Colon (tissue), 2 donors: ENCODE results near the gene ENAH.
"Not testable (repeated sequence)": the region's sequence is repeated elsewhere in the genome, so short reads cannot be mapped to it uniquely, and the experiment has no call there.

Experiments used
- FAIRE-seq: peaks from 2 replicates; lab custom pipeline; 2012; peaks lifted over from hg19 to GRCh38; lab: Jason Lieb, UNC
- donor health status: control.
- donor health status: control.

Gene ENAH

GRCh38 chr1:225674381-225674780, 21.5 kb upstream of the ENAH start:
- FAIRE-seq = no peak

- no peak for FAIRE-seq
These were observed 18.1 kb upstream of the ENAH start for GRCh38 chr1:225670806-225671733.

DNA sequence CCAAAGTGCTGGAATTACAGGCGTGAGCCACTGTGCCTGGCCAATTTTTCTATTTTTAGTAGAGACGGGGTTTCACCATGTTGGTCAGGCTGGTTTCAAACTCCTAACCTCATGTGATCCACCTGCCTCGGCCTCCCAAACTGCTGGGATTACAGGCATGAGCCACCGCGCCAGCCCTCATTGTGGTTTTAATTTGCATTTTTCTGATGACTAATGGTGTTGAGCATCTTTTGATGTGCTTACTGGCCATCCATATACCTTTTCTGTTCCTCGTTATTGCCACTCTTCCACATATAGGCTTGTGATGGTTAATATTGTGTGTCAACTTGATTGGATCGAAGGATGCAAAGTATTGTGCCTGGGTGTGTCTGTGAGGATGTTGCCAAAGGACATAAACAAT, 17.4 kb upstream of the ENAH start:
- FAIRE-seq = no peak

GRCh38 chr1:225668222-225668621, 15.3 kb upstream of the ENAH start:
- FAIRE-seq = no peak

- FAIRE-seq = no peak
These were observed 14.4 kb upstream of the ENAH start for GRCh38 chr1:225667362-225667761.

GRCh38 chr1:225666495-225666894, 13.6 kb upstream of the ENAH start:
- no peak for FAIRE-seq

DNA sequence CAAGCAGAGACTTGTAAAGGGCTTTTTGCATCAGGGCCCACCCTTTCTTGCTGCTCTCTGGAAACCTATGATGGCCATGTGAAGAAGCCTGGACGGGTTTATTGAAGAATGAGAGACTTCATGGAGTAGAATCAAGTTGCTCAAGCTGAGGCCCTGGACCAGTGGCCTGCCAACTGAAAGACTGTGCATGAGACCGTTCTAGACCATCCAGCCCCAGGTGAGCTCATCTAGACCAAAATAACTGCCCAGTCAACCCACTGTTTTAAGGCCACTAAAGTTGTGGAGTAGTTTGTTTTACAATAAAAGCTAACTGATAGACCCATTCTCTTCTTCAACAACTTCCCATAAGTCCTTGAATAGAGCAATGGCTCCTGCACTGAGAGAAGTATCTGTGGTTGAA, 11.8 kb upstream of the ENAH start:
- no peak for FAIRE-seq

DNA sequence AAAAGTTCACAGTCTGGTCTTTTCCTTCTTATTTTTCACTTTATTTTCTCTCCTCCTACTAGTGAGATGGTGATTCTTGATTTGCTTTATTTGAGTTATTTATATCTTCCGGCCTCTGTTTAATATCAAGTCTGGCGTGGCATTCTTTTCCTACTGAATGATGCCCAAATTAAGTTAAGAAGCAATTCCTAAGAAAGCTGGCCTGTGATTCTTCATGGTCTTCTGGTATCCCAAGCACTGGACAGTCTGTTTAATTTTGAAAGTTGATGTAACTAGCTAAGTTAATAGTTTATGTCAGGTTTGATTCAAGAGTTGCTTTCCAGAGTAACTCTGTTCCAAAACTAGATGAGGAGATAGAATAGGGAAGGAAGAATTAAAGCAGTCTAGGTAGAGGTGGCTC, 9.2 kb upstream of the ENAH start:
- FAIRE-seq = no peak

DNA sequence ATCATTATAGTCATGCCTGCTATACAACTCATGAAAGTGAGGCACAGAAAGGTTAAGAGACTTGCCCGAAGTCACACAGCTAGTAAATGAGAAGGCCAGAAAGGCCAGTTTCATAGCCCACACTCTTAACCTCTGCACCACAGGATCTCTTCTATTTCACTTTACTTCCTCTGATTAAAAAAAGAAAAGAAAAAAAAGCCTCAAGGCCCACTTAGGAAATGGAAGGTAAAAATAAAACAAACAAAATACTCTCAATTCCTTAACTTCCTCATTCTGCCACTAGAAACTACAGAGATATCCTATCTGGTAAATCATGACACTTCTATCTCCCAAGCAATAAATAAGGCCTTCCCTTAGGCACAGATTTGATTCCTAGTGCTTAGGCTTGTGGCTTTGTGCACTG, 7.6 kb upstream of the ENAH start:
- no peak for FAIRE-seq

GRCh38 chr1:225658041-225658440, 5.1 kb upstream of the ENAH start:
- no peak for FAIRE-seq

DNA sequence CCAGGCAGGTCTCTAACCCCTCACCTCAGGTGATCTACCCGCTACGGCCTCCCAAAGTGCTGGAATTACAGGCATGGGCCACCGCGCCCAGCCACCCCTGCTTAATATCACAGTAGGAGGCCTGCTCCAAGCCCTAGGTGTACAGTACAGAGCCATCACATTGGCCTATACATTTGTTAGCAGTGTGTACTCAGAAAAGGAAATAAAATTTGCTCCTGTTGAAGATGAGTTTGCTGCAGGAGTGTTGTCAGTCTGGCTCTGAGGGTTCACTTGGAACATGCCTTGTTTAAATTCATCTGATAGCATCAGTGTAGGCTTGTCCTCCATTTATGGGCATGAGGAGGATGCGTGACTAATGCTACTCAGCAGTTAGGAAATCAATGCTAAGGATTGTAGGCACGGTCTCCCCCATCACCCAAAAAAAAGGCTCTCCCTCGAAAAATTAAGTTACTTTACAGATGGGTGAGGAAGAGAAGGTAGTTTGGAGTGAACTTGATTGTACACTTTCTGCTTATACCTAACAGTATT, 4.6 kb upstream of the ENAH start:
- FAIRE-seq = no peak

GRCh38 chr1:225656259-225656655, 3.3 kb upstream of the ENAH start:
- not testable (repeated sequence) for FAIRE-seq

DNA sequence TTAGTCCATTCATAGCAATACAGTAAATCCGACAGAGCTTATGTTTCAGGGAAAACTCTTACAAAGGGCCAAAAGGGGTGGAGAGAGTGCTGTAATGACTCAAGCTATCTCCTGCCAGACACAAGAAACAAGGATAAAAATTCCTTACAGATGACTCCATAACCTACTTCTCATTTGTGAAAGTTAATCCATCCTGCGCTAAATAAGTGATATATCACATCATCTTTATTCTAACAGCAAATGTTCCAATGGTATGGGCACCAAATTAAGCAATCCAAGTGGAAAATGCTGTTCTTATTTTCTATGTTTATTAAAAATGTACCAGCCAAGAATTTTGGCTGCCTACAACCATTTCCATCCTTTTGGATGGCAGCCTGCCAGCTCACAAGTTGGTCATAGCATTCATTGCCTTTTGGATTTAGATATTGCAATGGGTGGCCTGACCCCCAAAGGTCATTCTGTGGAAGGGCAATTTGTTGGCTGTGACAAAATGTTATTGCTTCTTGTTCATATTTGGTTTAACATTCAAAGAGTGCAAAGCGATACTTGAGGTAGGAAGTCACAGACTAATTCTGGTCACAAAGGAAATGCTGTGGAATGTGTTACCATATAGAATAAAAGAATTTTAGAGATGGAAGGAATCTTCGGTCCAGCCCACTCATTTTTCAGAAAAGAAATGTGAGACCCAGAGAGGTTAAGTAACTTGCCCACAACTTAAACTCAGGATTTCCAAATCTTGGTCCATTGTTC, 2.8 kb upstream of the ENAH start:
- FAIRE-seq = no peak

DNA sequence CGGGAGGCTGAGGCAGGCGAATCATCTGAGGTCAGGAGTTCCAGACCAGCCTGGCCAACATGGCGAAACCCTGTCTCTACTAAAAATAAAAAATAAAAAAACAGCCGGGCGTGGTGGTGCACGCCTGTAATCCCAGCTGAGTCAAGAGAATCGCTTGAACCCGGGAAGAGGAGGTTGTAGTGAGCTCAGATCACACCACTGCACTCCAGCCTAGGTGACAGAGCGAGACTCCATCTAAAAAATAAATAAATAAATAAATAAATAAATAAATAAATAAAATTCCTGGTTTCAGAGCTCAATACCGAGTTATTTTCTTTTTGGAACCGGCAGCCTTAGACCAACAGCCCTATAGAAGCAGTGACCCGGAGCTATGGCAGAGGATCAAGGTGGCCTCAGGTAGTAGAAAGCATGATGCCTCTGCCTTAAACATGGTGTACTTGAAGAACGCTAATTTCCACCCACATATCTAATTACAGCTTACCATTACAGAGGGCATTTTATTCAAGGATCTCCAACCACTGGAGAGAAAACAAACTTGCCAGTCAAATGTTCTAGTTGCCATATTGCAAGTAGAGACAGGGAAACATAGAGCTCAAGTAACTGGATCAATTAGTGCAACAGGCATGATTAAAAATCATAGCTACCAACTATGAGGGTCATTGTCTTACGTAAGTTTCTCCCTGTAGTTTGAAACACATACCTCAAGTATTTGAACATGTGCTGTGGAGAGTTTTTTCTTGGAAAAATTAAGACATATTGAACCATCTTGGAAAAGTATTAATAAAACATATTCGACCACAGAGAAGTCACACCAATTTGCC, 2.0 kb upstream of the ENAH start:
- no peak for FAIRE-seq

GRCh38 chr1:225654277-225654597, 1.3 kb upstream of the ENAH start:
- FAIRE-seq = no peak

GRCh38 chr1:225653463-225654276, 747 bp upstream of the ENAH start:
- FAIRE-seq = no peak

- FAIRE-seq = no peak
These were observed 823 bp downstream of the ENAH start for GRCh38 chr1:225651872-225652728.

DNA sequence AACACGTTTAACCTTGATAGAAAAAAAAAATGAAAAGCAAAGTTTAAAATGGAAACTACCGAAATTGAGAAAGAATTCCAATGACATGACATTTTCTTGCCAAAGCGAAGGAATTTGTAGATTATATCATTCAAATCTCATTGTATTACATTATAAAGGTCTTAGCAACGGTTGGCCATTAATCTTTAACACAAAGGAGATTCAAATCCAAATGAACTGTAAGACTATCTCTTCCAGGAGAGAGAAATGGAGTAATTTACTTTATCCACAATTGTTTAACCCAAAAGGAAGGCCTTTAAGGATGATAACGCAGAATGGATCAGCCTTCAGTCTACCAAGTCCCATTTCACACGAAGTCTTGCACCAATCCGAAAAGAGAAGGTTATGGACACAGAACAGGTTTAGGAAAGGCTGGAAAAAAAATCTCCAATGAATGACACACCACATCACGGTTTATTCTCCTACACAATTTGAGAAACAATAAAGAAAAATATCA, 1.5 kb downstream of the ENAH start:
- FAIRE-seq = no peak

DNA sequence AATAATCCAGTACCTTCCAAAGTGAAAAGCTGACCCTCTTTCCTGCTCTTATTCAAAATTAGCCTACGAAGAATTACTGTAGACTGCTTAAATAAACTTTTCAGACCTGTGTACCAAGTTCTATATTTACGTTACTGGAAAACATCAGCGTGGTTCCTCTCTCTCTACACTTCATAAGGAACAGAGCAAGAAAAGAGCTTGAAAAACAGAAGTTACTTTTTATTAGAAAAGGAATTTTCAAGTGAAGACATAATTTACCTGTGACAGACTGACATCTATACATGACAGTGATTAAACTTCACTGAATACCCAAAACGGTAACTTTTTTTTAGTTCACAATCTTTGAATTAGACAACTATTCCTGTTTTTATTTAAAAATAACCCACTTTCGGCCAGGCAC, 2.7 kb downstream of the ENAH start:
- FAIRE-seq = no peak

DNA sequence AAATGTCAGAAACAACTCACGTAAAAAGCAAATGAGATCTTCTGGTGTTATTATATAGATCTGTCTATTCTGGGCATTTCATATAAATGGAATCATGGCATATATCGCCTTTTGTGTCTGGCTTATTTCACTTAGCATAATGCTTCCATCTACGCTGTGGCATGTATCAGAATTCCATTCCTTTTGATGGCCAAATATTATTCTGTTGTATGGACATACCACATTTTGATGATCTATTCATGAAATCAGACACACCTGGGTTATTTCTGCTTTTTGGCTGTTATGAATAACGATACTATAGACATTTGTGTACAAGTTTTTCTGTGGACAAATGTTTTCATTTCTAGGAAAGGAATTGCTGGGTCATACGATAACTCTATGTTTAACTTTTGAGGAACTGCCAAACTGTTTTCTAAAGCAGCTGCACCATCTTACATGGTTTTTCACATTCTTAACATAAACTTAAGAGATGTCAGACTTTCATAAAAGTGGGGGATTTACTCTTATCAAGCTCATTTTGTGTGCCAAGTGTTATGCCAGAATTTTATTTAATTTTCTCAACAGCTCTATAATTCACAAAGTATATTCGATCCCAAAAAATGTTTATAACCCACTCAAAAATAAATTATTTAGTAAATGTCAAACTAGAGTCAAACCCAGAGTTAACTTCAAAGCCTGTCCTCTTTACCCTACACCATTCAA, 7.6 kb downstream of the ENAH start:
- no peak for FAIRE-seq
